Nephron progenitor cell (in vitro differentiated cells): ENCODE measurements around the gene MSI2.

Experiments
- DNase-seq: peaks from one replicate; pipeline ENCODE4 v3.0.0; 2021
- H3K27ac Mint-ChIP-seq: 2 replicates; pipeline ENCODE4 v1.8.0; 2021; ENCODE audit warnings: mild to moderate bottlenecking, moderate library complexity, mixed read lengths
- H3K27me3 Mint-ChIP-seq: 2 replicates; pipeline ENCODE4 v1.8.0; 2021; ENCODE audit warnings: mild to moderate bottlenecking, low read depth, mixed read lengths; ENCODE audit not compliant: poor library complexity
- H3K36me3 Mint-ChIP-seq: 2 replicates; pipeline ENCODE4 v1.8.0; 2021; ENCODE audit warnings: low read depth, mixed read lengths
- H3K4me1 Mint-ChIP-seq: 2 replicates; pipeline ENCODE4 v1.8.0; 2021; ENCODE audit warnings: mixed read lengths
- H3K4me3 Mint-ChIP-seq: 2 replicates; pipeline ENCODE4 v1.8.0; 2021; ENCODE audit warnings: mild to moderate bottlenecking, moderate library complexity, mixed read lengths
- H3K9me3 Mint-ChIP-seq: 2 replicates; pipeline ENCODE4 v1.8.0; 2021; ENCODE audit warnings: mild to moderate bottlenecking, moderate library complexity, mixed read lengths
- CTCF ChIP-seq: fragments of 200-600 bp; sonication (generic); IDR thresholded peaks from 2 replicates; pipeline ENCODE4 v1.5.0; 2021; ENCODE audit warnings: antibody characterized with exemption

Gene MSI2

DNA sequence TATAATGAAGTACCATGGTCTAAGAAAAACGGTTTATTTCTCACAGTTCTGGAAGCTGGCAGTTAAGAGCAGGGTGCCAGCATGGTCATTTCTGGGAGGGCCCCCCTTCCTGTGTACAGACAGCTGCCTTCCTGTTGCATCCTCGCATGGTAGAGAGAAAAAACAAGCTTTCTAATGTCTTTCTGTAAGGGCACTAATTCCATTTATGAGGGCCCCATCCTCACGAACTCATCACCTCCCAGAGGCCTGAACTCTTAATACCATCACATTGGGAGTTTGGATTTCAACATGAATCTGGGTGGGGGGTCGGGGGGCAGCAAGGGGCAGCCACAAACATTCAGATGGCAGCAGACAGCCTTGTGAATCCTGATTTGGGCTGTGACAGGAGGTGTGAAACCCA, 339.1 kb downstream of the MSI2 start:
- no peak overlapping the region for H3K4me3 Mint-ChIP-seq
- H3K9me3 Mint-ChIP-seq = peaks cover 20% of the 10 kb centered on the region
- peak overlapping the region; percentile 94 for H3K27ac Mint-ChIP-seq
- H3K4me1 Mint-ChIP-seq = peaks cover 30% of the 10 kb centered on the region
- peaks cover 68% of the 10 kb centered on the region for H3K36me3 Mint-ChIP-seq
- TF ChIP-seq CTCF = no peak
- no peak for DNase-seq
- peaks cover 3% of the 10 kb centered on the region for H3K27me3 Mint-ChIP-seq

- H3K9me3 Mint-ChIP-seq = peaks cover 20% of the 10 kb centered on the region
- peak overlapping the region; percentile 94 for H3K27ac Mint-ChIP-seq
- TF ChIP-seq CTCF = no peak
- no peak for DNase-seq
- peaks cover 72% of the 10 kb centered on the region for H3K36me3 Mint-ChIP-seq
- peak overlapping the region; percentile 18 for H3K4me3 Mint-ChIP-seq
- peaks cover 3% of the 10 kb centered on the region for H3K27me3 Mint-ChIP-seq
- H3K4me1 Mint-ChIP-seq = peaks cover 37% of the 10 kb centered on the region
Observed at GRCh38 chr17:57595947-57596695, 339.8 kb downstream of the MSI2 start.

GRCh38 chr17:57597101-57597500, 340.8 kb downstream of the MSI2 start:
- H3K9me3 Mint-ChIP-seq = peaks cover 20% of the 10 kb centered on the region
- no peak overlapping the region for H3K4me3 Mint-ChIP-seq
- H3K4me1 Mint-ChIP-seq = peaks cover 45% of the 10 kb centered on the region
- no peak for TF ChIP-seq CTCF
- H3K27me3 Mint-ChIP-seq = peaks cover 3% of the 10 kb centered on the region
- DNase-seq = no peak
- peak overlapping the region; percentile 94 for H3K27ac Mint-ChIP-seq
- peaks cover 74% of the 10 kb centered on the region for H3K36me3 Mint-ChIP-seq

DNA sequence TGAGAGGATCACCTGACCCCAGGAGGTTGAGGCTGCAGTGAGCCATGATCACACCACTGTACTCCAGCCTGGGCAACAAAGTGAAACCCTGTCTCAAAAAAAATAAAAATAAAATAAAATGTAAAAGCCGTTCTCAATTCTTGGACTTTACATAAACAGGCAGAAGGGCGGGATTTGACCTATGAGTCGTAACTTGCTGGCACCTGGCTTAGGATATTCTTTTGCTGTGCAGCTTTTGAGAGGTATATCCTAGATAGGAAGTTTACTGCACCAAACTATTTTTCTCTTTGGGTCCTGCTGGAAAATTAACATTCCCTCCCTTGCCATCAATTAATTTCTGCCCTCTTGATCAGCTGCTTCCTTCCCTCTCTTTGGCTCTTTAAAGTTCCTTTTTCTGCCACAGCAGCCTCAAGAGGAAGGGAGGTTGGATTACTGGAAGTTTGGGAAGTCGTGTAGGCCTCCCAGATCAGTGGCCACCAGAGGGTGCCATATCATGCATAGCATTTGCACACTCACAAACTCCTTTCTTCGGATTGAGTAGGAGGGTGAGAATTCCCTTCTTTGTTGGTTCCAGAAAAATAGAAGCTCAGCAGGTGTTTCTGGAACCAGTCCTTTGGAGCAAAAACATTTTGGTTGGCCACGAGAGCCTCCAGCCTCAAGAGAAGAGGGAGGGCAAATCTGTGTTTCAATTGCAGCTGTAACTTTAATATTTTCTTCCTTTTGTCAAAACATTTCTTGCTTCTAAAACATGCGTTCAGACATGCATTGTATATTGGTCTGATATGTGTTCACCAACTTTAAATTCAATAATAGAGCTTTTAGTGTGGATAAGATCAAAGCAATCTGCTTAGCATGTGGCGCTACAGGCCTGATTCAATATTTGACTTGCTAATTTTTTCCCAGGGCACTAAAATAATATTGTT, 341.5 kb downstream of the MSI2 start:
- Mint-ChIP-seq H3K4me1 (peaks cover 44% of the 10 kb centered on the region), H3K36me3 (peaks cover 67% of the 10 kb centered on the region), H3K9me3 (peaks cover 20% of the 10 kb centered on the region), H3K27ac (peak overlapping the region; percentile 52), H3K4me3 (no peak overlapping the region), H3K27me3 (peaks cover 6% of the 10 kb centered on the region)
- TF ChIP-seq CTCF = peak; percentile 68
- peak; percentile 62 for DNase-seq

GRCh38 chr17:57599271-57600045, 343.1 kb downstream of the MSI2 start:
- peaks cover 6% of the 10 kb centered on the region for H3K27me3 Mint-ChIP-seq
- no peak overlapping the region for H3K27ac Mint-ChIP-seq
- no peak for TF ChIP-seq CTCF
- no peak overlapping the region for H3K4me3 Mint-ChIP-seq
- no peak for DNase-seq
- H3K36me3 Mint-ChIP-seq = peaks cover 50% of the 10 kb centered on the region
- peaks cover 57% of the 10 kb centered on the region for H3K4me1 Mint-ChIP-seq
- H3K9me3 Mint-ChIP-seq = peaks cover 9% of the 10 kb centered on the region
